Hepatic stellate cell (primary cell): ENCODE data around the gene STAP2.
"Not testable (repeated sequence)": the region's sequence is repeated elsewhere in the genome, so short reads cannot be mapped to it uniquely, and the experiment has no call there.

Experiments
- DNase-seq: peaks from one replicate; pipeline ENCODE4 v3.0.0; 2011; ENCODE audit warnings: low spot score

Gene STAP2

GRCh38 chr19:4298810-4299550 is 39.6 kb downstream of the STAP2 start:
- no peak for DNase-seq

DNA sequence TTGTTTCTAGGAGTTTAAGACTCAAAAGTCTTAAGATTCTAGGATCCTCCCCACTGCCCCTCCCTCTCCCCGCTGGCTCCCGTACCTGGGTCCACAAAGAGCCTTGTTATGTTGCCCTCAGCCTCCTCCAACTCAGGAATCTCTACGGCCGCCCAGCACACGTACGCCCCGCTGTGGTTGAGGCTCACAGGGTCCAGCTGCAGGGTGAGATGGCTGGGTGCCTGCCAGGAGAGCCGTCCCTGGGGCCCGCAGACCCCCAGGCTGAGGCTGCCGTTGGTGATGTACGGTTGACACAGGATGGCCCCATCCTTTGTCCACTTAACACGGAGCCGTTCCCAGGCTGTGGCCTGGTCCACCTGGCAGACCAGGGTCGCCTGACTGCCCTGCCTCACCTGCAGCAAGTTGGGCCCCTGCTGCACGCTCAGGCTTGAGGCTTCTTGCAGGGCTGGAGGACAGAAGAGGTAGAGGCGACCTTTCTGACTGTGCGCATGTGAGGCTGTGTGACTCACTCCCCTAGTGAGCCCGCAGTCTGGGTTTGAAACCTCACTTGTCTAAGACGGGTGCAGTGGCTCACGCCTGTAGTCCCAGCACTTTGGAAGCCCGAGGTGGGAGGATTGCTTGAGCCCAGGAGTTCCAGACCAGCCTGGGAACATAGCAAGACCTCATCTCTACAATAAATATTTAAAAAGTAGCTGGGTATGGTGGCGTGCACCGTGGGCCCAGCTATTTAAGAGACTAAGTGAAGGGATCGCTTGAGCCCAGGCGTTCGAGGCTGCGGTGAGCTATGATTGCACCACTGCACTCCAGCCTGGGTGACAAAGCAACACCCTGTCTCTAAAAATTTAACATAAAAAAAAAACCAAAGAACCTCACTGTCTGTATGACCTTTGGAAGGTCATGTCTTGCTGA is 40.5 kb downstream of the STAP2 start:
- no peak for DNase-seq

DNA sequence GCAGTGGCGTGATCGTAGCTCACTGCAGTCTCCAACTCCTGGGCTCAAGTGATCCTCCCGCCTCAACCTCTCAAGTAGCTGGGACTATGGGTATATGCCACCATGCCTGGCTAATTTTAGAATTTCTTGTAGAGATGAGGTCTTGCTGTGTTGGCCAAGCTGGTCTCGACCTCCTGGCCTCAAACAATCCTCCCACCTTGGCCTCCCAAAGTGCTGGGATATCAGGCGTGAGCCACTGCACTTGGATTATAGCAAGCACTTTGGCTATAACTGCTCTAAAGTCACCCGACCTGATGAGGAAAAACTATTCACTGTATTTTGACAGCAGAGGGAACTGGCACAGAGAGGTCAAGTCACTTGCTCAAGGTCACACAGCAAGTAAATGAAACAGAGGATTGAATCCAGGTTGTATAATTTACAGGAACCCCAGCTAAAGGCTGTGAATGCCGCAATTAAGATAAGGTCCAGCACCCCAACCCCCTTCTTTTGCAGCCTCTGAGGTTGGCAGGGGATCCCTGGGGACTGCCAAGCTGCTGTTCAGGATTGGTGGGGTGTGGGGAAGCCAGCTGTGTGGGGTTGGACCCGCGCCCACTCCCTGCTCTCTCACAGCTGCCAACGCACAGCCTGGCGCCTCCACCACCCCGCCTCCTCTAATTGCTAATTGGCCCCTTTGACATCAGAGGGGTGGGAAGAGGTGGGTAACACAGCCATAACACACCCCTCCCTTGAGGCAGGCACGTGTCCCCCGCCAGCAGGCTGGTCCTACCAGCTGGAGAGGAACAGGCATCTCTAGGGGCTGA is 42.5 kb downstream of the STAP2 start:
- DNase-seq: no peak

- DNase-seq: no peak
These were observed 44.2 kb downstream of the STAP2 start for GRCh38 chr19:4294389-4294788.

- DNase-seq: no peak
These were observed 46.1 kb downstream of the STAP2 start for GRCh38 chr19:4292515-4292914.

GRCh38 chr19:4291184-4291732 is 47.4 kb downstream of the STAP2 start:
- DNase-seq: no peak

DNA sequence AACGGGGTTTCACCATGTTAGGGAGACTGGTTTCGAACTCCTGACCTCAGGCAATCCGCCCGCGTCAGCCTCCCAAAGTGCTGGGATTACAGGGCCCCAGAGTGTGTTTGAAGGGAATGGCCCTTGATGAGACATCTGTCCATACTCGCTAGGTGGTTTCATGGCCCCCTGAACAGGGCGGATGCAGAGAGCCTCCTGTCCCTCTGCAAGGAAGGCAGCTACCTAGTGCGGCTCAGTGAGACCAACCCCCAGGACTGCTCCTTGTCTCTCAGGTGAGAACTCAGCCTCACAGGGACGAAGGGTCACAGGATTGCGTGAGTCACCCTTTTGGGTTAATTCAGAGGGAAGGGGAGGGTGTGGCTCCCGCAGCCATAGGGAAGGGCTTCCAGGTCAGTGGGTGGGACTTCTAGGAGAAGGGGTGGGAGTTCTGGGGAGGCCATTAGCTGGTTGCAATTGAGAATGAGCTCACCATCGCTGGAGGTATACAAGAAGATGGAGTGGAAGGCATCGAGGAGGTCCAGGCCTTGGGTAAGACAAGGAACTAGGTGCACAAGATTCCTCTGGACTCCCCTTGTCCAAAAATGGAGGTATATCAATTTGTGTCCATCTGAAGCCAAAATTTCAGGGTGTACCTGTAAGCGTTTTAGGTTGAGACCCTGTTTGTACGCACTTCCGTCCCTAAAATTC is 50.4 kb downstream of the STAP2 start:
- no peak for DNase-seq

- DNase-seq: not testable (repeated sequence)
These were observed 52.5 kb downstream of the STAP2 start for GRCh38 chr19:4286141-4286540.

DNA sequence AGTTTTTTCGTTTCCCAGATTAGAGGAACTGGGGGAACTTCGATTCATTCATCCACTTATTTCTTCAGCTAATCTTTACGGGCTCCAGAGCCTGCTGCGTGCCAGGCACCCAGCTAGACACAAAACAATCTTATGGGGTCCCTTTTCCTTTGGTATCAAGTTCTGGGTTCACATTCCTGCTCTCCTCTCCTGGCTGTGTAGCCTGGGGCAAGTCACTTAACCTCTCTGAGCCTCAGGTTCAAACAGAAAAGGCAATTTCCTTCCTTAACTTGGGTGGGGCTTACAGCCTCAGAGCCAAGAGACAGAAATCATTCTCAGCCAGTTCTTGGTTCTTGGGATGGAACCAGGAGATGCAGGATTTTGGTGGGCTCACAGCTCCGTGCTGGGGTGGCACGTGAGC is 53.7 kb downstream of the STAP2 start:
- no peak for DNase-seq

DNA sequence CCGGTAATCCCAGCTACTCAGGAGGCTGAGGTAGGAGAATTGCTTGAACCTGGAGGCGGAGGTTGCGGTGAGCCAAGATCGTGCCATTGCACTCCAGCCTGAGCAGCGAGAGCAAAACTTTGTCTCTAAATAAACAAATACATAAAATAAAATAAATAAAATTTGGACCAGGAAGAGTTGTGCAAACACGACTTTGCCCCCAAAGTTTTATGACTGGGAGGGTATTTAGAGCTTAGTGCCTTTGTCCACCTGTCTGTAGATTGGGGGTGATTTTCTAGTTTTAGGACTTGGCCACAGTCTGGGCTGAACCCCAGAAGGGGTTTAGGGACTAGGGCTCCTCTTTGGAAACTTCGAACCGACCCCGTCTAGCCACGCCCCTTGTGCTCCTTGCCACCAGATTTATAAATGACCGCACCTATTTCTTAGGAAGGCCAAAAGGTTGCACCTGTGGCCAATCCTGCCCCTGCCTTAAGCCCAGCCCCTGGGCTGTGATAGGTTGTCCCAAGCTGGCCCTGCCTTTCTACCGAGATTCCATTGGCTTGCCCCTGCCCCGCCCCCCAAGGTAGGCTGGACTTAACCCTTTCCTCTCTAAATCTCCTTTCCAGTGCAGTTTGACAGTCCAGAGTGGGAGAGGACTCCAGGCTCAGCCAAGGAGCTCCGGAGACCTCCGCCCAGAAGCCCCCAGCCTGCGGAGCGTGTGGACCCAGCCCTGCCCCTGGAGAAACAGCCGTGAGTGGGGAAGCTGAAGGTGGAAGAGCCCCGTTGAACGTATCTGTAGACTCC is 54.3 kb downstream of the STAP2 start:
- no peak for DNase-seq

DNA sequence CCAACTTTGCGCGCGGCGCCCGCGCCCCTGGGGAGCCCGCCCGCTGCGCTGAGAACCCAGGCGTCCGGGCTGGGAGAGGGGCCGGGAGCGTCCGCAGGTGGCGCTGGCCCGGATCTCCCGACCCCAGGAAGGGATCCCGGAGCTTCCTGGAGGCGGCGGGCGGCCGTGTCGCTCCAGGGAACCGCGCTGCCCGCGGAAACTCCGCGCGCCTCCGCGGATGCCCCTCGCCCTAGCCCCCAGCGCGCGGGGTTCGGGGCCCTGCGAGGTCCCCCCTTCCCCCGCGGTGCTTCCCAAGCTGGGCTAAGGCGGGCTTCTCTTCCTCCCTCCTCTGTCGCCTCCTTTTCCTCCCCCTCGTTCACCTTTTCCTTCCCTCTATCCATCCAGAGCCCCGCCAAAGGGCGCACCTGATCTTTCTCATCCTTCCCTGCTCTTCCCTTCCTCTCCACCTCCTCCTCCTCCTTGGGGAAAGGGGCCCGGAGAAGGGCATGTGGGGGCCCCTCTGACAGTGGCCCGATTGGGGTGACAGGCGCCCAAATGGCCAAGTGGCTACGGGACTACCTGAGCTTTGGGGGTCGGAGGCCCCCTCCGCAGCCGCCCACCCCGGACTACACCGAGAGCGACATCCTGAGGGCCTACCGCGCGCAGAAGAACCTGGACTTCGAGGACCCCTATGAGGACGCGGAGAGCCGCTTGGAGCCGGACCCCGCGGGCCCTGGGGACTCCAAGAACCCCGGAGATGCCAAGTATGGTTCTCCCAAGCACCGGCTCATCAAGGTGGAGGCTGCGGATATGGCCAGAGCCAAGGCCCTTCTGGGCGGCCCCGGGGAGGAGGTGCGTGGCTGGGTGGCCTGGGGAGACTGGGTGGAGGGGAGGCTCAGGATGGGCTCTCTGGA is 58.9 kb downstream of the STAP2 start:
- DNase-seq: no peak

DNA sequence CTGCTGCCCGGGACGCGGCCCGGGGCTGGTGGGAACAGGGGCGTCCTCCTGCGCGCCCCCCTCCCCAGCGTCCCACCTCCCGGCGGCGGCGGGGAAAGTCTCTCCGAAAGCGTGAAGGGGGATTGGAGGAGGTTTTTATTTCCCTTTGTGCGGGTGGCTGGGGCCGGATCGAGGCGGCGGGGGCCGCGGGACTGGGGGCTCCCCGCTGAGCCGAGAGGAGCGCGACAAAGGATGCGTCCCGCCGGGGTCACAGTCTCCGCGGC is 59.4 kb downstream of the STAP2 start:
- DNase-seq: no peak

- no peak for DNase-seq
These were observed 60.0 kb downstream of the STAP2 start, which contains the start of gene SHD for GRCh38 chr19:4278419-4279266. SHD (plus strand) TSS chr19:4279266; CDS start chr19:4280064, 798 bp downstream.

DNA sequence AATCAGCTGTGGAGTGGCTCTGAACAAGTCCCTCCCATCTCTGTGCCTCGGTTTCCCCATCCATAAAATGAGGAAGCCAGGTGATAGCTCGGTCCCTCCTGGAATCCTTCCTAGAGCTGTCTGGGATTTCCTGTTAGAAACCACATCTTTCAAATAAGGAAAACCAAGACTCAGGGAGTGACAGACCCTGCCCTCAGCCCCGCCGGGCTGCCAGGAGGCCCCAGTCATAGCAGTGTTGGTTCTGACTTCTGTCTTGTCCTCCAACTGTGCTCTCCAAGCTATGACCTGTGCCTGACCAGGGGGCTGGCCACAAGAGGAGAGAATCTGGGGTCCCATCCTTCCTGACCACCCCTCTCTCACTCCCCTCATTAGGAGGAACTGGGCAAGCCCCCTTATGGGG is 60.6 kb downstream of the STAP2 start:
- no peak for DNase-seq

DNA sequence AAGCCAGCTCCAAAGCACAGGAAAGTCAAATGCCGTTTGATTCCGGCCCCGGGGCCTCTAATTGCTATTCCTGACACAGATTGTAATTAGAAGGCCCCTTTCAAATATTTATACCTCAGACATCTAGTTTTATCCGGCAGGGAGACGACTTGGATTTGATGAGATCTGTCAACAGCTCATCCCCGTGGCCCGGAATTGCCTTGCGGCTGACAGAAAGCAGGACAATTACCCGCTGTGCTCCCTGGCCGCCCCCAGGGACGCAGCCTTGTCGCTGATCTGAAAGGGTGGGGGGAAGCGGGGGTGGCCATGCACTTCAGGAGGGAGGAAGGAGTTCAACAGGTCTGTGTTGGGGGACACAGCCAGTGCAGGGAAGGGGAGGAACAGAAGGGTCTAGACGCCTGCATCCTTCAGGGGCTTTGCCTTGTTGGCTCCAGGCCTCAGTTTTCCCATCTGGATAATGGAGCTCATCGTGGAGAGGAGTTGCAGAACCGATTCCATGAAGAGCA is 61.4 kb downstream of the STAP2 start:
- no peak for DNase-seq

GRCh38 chr19:4274321-4274686 is 64.3 kb downstream of the STAP2 start:
- DNase-seq: not testable (repeated sequence)
